NCI-H2196 (cell line): ENCODE results near the gene ZNF582.

Experiments used
- DNase-seq: peaks from one replicate; lab custom pipeline; 2025; ENCODE audit not compliant: unreplicated experiment; lab: John Stamatoyannopoulos, UW

The ZNF582 gene

DNA sequence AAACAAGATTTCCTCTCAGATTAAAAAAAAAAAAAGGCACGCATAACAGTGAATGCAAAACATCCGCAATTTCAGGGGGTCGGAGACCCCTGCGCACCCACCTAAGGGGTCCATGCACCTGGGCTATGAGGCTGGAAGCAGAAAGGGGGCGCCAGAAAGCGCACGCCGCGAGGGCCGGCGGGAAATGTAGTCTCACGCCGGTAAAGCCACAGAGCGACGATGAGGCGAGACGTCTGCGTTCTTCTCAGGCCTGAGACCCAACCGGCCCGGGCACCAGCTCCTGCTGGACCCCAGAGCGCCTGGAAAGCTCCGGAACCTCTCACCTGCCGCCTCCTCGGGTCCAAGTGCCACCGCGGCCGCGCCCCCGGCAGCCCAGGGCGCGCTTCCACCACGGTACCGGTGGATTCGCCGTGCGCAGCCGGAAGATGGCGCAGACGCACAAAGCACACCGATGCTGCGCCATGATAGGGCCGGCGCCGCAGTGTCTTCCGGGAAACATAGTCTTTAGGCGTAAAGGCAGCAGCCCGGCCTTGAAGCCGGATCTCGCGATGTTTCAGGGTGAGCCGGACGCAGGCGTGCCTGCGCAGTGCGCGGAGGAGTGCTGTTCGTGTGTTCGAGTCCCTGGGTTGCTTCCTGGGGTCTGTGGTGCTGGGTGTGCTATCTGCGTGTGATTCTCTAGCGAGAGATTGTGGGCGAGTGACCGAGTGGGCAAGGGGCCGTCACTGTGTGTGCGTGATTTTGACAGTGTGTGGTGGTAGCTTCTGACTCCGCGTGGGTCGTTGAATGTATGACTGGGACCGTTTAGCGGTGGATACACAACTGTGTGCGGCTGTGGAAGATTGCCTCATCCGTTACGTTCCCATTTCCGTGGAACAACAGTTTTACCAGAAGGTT, at the start of gene ZNF582:
TSS of gene ZNF582 (minus strand) at position 416 of the 894 bp plus-strand sequence. CDS start 1,782 bp downstream, outside the sequence.
- peak; percentile 85 for DNase-seq

DNA sequence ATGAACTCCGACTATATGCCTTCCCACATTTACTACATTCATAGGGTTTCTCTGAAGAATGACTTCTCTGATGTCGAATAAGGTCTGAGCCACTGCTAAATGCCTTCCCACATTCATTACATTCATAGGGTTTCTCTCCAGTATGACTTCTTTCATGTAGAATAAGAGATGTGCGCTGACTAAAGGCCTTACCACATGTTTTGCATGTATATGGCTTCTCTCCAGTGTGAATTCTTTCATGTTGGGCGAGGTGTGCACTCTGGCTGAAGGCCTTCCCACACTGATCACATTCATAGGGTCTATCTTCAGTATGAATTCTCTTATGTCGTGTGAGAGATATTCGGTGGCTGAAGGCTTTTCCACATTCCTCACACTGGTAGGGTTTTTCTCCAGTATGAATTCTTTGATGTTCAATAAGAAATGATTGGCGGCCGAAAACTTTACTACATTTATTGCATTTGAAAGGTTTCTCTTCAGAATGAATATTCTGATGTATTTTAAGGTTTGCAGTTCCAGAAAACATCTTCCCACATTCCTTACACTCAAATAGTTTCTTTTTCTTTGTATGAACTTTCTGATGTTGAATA, 48.0 kb upstream of the ZNF582 start:
- no peak for DNase-seq

DNA sequence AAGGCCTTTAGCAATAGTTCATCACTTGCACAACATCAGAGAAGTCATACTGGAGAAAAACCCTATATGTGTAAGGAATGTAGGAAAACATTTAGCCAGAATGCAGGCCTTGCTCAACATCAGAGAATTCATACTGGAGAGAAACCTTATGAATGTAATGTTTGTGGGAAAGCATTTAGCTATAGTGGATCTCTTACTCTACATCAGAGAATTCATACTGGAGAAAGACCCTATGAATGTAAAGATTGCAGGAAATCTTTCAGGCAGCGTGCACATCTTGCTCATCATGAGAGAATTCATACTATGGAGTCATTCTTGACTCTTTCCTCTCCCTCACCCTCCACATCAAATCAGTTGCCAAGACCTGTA, 30.6 kb upstream of the ZNF582 start:
- DNase-seq = no peak

DNA sequence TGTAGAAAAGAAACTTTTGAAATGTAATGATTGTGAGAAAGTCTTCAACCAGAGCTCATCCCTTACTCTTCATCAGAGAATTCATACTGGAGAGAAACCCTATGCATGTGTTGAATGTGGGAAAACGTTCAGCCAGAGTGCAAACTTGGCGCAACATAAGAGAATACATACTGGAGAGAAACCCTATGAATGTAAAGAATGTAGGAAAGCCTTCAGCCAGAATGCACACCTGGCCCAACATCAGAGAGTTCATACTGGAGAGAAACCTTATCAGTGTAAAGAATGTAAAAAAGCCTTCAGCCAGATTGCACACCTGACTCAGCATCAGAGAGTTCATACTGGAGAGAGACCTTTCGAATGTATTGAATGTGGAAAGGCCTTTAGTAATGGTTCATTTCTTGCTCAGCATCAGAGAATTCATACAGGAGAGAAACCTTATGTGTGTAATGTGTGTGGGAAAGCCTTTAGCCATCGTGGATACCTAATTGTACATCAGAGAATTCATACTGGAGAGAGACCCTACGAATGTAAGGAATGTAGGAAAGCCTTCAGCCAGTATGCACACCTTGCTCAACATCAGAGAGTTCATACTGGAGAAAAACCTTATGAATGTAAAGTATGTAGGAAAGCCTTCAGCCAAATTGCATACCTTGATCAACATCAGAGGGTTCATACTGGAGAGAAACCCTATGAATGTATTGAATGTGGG, 30.1 kb upstream of the ZNF582 start:
- DNase-seq = no peak

DNA sequence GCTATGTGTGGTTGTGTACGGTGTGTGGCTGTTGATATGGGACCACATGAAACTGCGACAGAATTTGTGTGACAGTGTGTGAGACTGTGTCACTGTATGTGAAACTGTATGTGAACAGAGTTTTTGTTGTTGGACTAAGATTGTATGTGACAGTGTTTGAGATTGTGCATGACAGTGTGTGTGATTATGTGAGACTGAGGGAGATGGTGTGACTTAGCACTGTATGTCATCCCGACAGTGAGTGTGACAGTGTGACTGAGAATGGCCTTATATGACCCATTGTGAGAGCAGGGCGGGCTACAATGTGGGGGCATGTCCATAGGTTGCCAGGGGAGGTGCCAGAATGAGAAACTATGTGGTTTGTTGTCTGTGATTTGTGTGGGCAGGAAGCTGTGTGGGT, 11.7 kb upstream of the ZNF582 start:
- DNase-seq = no peak

DNA sequence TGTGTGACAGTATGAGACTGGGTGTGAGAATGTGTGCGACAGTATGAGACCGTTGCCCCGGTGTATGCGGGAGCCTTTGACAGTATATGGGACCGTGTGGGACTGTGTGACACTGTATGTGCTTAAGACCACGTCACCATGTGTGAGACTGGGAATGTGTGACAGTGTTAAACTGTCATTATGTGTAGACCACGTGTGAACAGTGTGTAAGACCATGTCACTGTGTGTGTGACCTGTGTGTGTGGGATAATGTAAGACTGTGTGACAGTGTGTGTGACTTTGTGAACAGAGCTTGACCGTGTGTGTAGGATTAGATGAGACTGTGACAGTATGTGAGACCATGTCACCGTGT, 11.3 kb upstream of the ZNF582 start:
- no peak for DNase-seq

DNA sequence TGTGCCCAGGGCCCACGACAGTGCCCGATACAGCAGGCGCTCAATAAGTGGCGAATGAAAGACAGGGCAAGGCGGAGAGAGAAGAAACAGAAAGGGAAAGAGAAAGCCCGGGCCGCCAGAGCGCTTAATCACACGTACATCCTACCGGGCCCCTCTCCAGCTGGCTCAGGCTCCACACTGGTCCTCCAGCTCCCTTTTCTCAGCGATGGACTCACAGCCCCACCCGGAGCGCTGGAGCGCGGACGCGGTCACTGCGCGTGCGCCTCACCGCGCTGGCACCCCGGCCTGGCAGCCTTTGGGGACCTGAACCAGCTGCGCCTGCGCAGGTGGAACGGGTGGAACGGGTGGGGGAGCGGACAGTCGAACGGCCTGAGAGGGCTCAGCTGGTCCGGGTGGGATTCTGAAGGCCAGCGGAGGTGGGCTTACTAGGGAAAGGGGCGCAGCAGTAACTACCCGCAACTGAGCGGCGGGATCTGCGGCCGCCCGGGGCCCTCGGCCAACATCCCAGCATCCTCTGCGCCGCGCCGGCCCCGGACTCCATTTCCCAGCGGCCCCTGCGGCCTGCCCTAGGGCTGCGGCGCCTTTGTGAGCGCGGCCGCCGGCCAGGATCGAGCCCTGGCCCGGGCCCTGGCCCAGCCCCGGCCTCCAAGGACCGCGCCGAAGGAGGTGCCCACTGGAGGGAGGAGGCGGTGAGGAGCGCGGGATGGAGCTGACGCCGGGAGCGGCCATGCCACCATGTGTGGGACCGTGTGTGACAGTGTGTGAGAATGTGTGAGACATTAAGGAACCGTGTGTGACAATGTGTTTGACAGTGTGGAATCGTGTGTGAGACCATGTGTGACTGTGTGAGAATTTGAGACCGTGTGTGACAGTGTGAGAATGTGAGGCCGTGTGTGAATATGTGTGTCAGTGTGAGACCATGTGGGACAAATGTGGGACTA, 10.7 kb upstream of the ZNF582 start, which contains the start of gene ZNF583:
TSS of gene ZNF583 (plus strand) at position 569 of the 941 bp plus-strand sequence. CDS start 2,783 bp downstream, outside the sequence.
- DNase-seq = peak; percentile 94

DNA sequence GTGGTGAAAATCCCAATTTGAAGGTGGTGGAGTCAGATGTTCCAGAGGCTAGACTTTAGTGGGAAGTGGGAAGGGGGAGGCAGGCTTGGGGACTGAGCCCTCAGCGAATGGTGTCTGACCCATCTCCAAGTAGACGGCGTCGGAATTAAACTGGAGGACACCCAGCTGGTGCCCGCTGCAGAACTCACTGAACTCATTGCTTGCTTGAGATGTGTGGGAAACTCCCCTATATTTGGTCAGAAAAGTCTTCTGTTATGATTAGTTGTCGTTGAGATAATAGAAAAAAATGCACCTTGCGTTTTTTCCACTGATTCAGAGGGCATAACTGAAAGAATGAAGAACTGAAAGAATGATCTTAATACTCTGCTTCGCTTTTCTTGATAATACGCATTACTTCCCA, 9.9 kb upstream of the ZNF582 start:
- DNase-seq = no peak

DNA sequence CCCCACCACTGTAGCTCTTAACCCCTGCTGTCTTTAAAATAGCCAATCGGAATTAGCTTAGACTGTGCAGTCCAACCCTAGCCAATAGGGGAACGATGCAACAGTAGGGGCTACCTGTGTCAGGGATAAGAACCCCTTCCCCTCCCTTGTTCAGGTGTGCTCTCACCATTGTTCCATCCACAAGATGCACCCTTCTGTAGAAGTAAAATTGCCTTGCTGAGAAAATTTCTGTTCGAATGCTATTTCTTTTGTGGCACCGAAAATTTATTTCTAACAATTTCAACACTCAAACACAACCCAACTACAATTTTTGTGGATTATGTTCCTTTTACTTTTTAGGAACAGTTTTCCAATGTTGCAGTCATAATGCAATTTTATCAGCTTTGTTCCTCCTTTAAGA, 7.2 kb upstream of the ZNF582 start:
- no peak for DNase-seq

DNA sequence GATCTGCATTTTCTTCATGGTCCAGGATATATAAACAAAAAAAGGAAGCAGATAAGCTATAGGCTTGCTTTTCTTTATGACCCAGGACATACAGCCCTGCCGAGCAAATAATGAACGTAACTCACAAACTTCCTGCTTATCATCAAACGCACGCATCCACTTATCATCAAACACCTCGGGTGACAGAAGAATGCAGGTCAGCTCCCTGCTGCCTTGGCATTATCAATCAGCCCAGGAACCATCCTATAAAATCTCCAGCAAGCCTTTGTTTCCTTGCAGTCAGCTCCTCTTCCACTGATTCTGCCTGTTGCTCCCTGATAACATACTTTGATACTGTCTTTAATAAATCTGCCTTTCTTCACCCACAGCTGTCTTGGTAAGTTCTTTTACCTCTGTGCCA, 5.5 kb upstream of the ZNF582 start:
- no peak for DNase-seq

DNA sequence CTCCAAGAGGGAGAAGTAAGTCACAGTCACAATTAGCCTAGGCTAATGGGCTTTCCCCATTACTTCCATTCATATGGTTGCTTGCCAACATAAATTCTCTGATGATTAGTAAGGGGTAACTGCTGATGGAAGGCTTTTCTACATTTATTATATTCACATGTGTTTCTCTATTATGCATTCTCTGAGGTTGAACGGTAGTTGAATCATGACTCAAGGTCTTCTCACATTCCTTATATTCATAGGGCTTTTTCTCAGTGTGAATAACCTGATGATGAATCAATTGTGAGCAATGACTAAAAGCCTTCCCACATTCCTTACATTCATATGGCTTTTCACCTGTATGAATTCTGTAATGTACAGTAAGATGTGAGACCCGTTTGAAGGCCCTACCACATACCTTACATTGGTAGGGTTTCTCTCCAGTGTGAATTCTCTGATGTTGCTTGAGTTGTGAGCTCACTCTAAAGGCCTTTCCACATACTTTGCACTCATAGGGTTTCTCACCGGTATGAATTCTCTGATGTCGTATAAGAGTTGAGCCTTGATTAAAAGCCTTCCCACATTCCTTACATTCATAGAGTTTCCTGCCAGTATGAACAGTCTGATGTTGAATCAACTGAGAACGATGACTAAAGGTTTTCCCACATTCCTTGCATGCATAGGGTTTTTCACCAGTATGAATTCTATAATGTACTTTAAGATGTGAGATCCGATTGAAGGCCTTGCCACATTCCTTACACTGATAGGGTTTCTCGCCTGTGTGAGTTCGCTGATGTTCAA, 9.3 kb downstream of the ZNF582 start:
- no peak for DNase-seq

DNA sequence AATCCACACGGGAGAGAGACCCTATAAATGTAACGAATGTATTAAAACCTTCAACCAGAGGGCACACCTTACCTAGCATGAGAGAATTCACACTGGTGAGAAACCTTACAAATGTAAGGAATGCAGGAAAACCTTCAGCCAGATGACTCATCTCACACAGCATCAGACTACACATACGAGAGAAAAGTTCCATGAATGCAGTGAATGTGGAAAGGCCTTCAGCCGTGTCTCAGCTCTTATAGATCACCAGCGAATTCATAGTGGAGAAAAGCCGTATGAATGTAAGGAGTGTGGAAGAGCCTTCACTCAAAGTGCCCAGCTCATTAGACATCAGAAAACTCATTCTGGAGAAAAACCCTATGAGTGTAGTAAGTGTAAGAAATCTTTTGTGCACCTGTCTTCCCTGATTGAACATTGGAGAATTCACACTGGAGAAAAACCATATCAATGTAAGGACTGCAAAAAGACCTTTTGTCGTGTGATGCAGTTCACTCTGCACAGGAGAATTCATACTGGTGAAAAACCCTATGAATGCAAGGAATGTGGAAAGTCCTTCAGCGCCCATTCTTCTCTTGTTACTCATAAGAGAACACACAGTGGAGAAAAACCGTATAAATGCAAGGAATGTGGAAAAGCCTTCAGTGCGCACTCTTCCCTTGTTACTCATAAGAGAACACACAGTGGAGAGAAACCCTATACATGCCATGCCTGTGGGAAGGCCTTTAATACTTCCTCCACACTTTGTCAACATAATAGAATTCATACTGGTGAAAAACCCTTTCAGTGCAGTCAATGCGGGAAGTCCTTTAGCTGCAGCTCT, 16.0 kb downstream of the ZNF582 start:
- DNase-seq = no peak

DNA sequence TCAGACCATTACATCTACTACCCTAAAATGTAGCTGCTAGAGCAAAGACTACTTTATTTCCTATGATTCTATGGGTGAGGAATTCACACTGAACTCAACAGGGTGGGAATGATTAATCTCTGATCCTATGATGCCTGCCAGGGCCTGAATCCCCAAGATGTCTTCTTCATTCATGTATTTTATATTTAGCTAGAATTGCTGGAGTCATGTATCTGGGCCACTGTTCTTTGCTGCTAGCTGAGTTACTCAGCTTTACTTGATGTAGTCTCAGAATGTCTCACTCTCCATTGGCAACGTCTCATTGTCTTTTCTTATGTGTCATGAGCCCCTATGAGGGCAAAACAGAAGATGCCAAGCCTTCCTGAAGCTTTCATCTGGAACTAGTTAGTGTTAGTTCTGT, 21.1 kb downstream of the ZNF582 start:
- DNase-seq = no peak

DNA sequence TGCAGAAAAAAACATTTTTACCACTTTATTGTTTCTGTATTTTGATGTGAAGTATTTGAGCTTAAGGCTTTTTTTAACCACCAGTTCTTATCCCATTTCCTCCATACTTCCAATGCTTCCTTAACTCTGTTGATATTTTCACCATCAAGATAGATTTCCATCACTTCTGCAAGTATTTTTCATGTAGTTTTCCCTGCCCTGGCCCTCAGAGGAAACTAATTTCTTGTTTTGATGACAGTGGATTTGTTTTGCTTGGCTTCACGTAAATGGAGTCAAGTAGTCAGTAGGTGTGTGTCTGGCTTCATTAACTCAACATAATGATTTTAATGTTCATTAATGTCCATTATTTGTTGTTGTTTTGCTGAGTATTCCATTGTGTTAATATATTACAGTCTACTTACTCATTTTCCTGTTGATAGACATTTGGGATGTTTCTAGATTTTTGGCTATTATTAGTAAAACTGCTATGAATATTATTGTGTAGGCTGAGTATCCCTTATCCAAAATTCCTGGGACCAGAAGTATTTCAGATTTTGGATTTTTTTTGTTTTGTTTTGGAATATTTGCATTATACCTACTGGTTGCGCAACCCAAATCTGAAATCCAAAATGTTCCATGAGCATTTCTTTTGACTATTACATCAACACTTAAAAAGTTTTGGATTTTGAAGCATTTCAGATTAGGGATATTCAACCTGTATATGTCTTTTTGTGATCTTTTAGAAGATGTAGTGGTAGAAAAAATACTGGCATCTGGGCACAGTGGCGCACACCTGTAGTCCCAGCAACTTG, 23.3 kb downstream of the ZNF582 start:
- DNase-seq = no peak

DNA sequence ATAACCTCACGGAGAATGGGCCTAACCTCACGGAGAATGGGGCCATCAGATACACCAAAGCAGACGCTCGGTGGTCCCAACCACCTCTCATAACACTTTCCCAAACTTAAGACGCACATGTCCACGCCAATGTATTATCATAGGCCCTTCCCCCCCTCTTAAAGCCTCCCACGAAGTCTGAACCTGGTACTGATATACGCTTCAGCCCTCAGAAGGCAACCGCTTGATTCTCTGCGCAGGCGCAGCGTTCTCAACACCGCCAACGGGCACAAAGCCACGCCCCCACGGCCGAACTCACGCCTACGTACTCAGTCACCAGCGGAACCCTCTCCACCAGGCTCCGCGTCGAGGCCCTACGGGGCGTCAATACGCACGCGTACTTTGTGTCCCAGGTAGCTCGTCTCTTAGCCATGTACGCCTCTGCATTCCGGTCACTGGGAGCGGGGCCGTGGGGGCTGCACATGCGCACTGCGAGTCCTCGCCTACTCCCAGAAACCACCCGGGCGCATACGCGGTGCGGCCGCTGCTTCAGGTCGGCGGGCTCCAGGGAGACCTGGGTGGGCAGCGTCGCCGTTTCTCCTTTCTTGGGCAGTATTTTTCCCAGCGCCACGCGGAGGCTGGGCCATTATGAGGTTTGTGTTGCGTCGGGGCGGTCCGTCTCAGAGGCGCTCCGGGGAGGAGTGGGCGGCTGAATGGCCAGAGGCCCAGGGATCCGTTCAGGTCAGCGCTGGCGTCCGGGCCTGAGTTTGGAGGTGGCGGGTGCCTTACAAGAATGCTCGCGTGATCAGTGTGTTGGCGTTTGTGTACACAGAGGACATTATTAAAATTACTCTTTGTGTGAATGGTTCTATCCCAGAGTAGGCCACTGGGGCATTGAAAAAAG, 25.3 kb downstream of the ZNF582 start:
- DNase-seq = peak; percentile 92

DNA sequence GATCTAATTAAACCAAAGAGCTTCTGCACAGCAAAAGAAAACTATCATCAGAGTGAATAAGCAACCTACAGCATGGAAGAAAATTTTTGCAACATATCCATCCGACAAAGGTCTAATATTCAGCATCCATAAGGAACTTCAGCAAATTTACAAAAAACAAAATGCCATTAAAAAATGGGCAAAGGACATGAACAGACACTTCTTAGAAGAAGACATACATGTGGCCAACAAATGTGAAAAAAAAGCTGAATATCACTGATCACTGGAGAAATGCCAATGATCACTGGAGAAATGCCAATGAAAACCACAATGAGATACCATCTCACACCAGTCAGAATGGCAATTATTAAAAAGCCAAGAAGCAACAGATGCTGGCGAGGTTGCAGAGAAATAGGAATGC, 32.5 kb downstream of the ZNF582 start:
- DNase-seq = no peak

DNA sequence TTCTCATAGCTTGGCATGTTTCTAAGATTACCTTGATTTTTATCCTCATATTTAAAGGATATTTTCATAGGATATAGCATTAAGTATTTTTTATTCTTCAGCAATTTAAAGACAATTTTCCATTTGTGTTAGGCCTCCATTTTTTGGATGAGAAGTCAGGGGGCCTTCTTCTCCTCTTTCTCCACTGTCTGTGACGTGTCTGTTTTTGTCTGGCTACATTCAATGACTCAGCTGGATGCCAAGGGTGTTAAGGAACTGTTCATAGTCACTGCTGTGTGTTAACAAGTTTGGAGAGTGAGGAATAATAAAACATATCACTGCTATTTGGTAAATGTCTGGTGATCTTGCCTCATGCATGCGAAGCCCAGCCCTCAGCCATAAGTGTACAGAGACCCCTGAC, 36.4 kb downstream of the ZNF582 start:
- no peak for DNase-seq
